ENCODE data around the gene NSUN2. TPM values are rescaled to one million over a fixed set of nuclear protein-coding genes. Genes with fewer than 3 reads are reported as not detected.
"Not testable (repeated sequence)": the region's sequence is repeated elsewhere in the genome, so short reads cannot be mapped to it uniquely, and the experiment has no call there.

The NSUN2 gene
- total and polyA plus RNA-seq, 5 donors from 2014 or later, result 26.0 to 60.4 (median 26.6) TPM

DNA sequence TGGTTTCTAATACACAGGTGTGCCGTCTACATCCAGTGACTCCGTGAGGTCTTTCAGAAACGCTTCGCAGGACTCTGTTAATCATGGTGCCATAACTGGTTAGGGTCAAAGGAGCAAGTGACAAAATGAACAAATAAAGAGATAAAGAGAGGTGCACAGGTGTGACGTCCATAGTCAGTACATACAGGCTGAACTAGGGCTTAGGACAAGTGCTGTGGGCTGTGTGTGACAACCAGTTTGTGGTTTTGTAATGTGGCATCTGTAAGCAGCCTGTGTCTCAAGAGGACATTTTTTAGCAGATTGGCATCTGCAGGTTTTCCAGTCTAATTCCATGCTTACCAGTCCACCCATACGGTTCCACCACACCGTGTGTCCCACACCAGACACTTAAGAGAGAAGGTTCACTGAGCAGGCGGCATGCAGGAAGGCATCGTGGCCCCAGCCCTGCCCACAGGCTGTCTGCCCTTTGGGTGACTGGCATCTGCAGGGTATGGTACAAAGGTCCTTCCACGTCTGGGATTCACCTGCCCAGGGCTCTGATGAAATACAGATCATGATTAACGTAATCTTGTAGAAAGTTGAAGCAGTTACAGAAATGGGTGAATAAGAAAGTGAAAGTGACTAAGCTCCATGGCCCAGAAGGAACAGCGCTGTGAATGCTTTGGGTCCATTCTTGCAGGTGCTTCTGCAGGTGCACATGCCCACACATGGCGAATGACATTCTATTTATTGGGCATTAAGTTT, 27.3 kb upstream of the NSUN2 start:
- Mint-ChIP-seq H3K36me3 (peaks cover 43% of the 10 kb centered on the region), H3K4me1 (peaks cover 0 to 12% (median 7%) of the 10 kb centered on the region in 4 donors), H3K27me3 (no peaks in the 10 kb centered on the region), H3K27ac (peak overlapping the region in 2 of 3 donors; percentile 7 to 8), H3K4me3 (no peak overlapping the region), H3K9me3 (peaks cover 0 to 15% (median 4%) of the 10 kb centered on the region in 7 donors)
- DNase-seq (peak in 1 of 3 donors; percentile 19), ATAC-seq (ENCODE audit: low read depth in 2 of 2) (peak in 1 of 2 donors; percentile 28)
- Histone ChIP-seq H3K4me3 (ENCODE audit: low read depth, low read length) (peak overlapping the region; percentile 2), H3K4me1 (ENCODE audit: control insufficient read depth, insufficient read depth, low read length, poor library complexity, severe bottlenecking) (no peaks in the 10 kb centered on the region), H3K36me3 (ENCODE audit: control insufficient read depth, insufficient read depth, low read length) (peaks cover 24% of the 10 kb centered on the region), H3K27me3 (ENCODE audit: control insufficient read depth, insufficient read depth, low read length) (no peaks in the 10 kb centered on the region), H3K27ac (ENCODE audit: insufficient read depth, low read length, poor library complexity, severe bottlenecking) (no peak overlapping the region), H3K9me3 (ENCODE audit: control insufficient read depth in 2 of 2, low read length in 2 of 2) (peaks cover 11 to 14% of the 10 kb centered on the region in 2 experiments)

DNA sequence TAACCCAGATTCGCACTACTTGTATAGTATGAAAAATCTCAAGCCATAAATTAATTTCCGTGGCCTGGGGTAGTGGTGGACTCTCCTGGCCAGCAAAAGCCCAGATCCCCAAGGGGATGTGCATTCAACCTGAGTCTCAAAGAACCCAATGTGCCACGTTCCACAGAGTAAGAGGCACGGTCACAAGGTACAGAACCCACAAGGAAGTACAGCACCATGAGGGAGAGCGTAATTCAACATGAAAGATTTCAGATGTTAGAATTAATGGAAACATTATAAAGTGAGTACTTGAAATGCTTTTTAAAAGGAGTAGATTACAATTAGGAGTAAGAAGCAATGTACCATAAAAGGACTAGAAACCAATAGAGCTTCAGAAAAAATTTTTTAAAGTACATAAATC, 23.8 kb upstream of the NSUN2 start:
- H3K27ac Mint-ChIP-seq, result no peak overlapping the region
- no peak overlapping the region for H3K27ac ChIP-seq (ENCODE audit: insufficient read depth, low read length, poor library complexity, severe bottlenecking)
- no peaks in the 10 kb centered on the region for H3K27me3 Mint-ChIP-seq
- H3K9me3 Mint-ChIP-seq, result peaks cover 0 to 15% (median 5%) of the 10 kb centered on the region in 7 donors
- no peaks in the 10 kb centered on the region for H3K27me3 ChIP-seq (ENCODE audit: control insufficient read depth, insufficient read depth, low read length)
- no peak for ATAC-seq (ENCODE audit: low read depth in 2 of 2)
- peaks cover 0 to 15% (median 6%) of the 10 kb centered on the region in 4 donors for H3K4me1 Mint-ChIP-seq
- peak in 1 of 3 donors; percentile 14 for DNase-seq
- no peak overlapping the region for H3K4me3 Mint-ChIP-seq
- H3K4me1 ChIP-seq (ENCODE audit: control insufficient read depth, insufficient read depth, low read length, poor library complexity, severe bottlenecking), result no peaks in the 10 kb centered on the region
- H3K36me3 Mint-ChIP-seq, result peaks cover 46% of the 10 kb centered on the region
- H3K4me3 ChIP-seq (ENCODE audit: low read depth, low read length), result no peak overlapping the region
- peaks cover 11 to 14% of the 10 kb centered on the region in 2 experiments for H3K9me3 ChIP-seq (ENCODE audit: control insufficient read depth in 2 of 2, low read length in 2 of 2)
- H3K36me3 ChIP-seq (ENCODE audit: control insufficient read depth, insufficient read depth, low read length), result peaks cover 24% of the 10 kb centered on the region

DNA sequence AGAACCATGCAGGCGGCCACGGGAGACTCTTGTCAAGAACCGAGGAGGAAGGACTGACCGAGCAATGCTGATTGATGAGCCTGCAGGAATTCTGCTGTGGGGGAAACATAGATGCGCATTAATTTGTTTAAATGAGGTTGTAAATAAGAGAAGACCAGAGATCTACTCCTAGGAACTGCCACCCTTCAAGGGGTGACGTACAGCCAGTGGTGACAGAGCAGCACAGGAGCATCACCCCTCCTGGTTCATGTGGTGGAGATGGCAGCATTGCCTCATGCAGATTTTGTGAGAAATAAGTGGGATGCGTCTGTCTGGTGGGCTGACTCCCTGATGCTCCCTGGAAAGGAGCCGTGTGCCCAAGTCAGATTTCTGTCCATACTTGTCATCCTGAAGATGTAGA, 22.6 kb upstream of the NSUN2 start:
- Mint-ChIP-seq H3K4me1 (peaks cover 0 to 15% (median 5%) of the 10 kb centered on the region in 4 donors), H3K27me3 (no peaks in the 10 kb centered on the region), H3K36me3 (peaks cover 41% of the 10 kb centered on the region), H3K27ac (no peak overlapping the region), H3K9me3 (peaks cover 0 to 15% (median 5%) of the 10 kb centered on the region in 7 donors), H3K4me3 (no peak overlapping the region)
- ATAC-seq (ENCODE audit: low read depth in 2 of 2), result no peak
- H3K9me3 ChIP-seq (ENCODE audit: control insufficient read depth in 2 of 2, low read length in 2 of 2), result peaks cover 11 to 14% of the 10 kb centered on the region in 2 experiments
- no peak overlapping the region for H3K4me3 ChIP-seq (ENCODE audit: low read depth, low read length)
- no peak overlapping the region for H3K27ac ChIP-seq (ENCODE audit: insufficient read depth, low read length, poor library complexity, severe bottlenecking)
- H3K4me1 ChIP-seq (ENCODE audit: control insufficient read depth, insufficient read depth, low read length, poor library complexity, severe bottlenecking), result no peaks in the 10 kb centered on the region
- no peak for DNase-seq
- H3K36me3 ChIP-seq (ENCODE audit: control insufficient read depth, insufficient read depth, low read length), result peaks cover 24% of the 10 kb centered on the region
- no peaks in the 10 kb centered on the region for H3K27me3 ChIP-seq (ENCODE audit: control insufficient read depth, insufficient read depth, low read length)

DNA sequence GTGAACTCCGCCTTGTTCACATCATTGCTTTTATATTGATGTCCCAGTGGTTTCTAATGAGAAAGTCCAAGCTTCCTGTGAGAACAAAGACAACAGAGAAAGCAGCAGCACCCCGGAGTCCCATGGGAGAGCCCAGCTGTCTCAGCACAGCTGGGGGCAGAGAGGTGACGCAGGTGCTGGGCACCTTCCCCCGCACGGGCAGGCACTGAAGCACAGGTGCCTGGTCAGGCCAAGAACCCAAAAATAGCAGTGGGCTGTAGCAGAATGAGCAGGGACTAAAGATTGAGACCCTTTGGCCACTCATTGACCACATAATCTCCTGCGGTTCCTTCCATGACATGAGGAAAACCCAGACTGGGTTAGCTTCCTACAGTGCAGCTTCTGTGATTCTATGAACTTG, 19.2 kb upstream of the NSUN2 start:
- peaks cover 0 to 15% (median 8%) of the 10 kb centered on the region in 7 donors for H3K9me3 Mint-ChIP-seq

DNA sequence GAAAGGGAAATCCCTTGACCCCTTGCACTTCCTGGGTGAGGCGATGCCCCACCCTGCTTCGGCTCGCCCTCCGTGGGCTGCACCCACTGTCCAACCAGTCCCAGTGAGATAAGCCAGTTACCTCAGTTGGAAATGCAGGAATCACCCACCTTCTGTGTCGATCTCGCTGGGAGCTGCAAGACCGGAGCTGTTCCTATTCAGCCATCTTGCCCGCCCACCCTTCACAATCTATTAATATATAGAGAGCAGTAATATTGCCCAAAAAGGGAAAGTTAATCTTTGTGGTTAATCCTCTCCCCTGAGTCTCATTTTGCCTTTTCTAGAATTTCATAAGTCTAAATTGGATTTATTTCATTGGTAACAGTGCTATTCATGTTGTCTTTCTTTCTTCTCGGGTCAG, 16.8 kb upstream of the NSUN2 start:
- Histone ChIP-seq H3K27me3 (ENCODE audit: control insufficient read depth, insufficient read depth, low read length) (no peaks in the 10 kb centered on the region), H3K4me3 (ENCODE audit: low read depth, low read length) (no peak overlapping the region), H3K4me1 (ENCODE audit: control insufficient read depth, insufficient read depth, low read length, poor library complexity, severe bottlenecking) (no peaks in the 10 kb centered on the region), H3K36me3 (ENCODE audit: control insufficient read depth, insufficient read depth, low read length) (no peaks in the 10 kb centered on the region), H3K27ac (ENCODE audit: insufficient read depth, low read length, poor library complexity, severe bottlenecking) (no peak overlapping the region), H3K9me3 (ENCODE audit: control insufficient read depth in 2 of 2, low read length in 2 of 2) (no peaks in the 10 kb centered on the region)
- no peak for DNase-seq
- Mint-ChIP-seq H3K4me3 (no peak overlapping the region), H3K36me3 (peaks cover 13% of the 10 kb centered on the region), H3K4me1 (peaks cover 0 to 10% (median 6%) of the 10 kb centered on the region in 4 donors), H3K9me3 (peaks cover 0 to 6% (median 0%) of the 10 kb centered on the region in 7 donors), H3K27ac (no peak overlapping the region), H3K27me3 (no peaks in the 10 kb centered on the region)
- no peak for ATAC-seq (ENCODE audit: low read depth in 2 of 2)

More for the DNA sequence above, 19.2 kb upstream of the NSUN2 start:
- no peaks in the 10 kb centered on the region for H3K27me3 ChIP-seq (ENCODE audit: control insufficient read depth, insufficient read depth, low read length)
- H3K27ac ChIP-seq (ENCODE audit: insufficient read depth, low read length, poor library complexity, severe bottlenecking), result no peak overlapping the region
- DNase-seq (no peak), ATAC-seq (ENCODE audit: low read depth in 2 of 2) (no peak)
- H3K4me1 ChIP-seq (ENCODE audit: control insufficient read depth, insufficient read depth, low read length, poor library complexity, severe bottlenecking), result no peaks in the 10 kb centered on the region
- Mint-ChIP-seq H3K4me3 (no peak overlapping the region), H3K36me3 (peaks cover 32% of the 10 kb centered on the region), H3K27me3 (no peaks in the 10 kb centered on the region), H3K27ac (no peak overlapping the region), H3K4me1 (peaks cover 0 to 17% (median 3%) of the 10 kb centered on the region in 4 donors)
- no peak overlapping the region for H3K4me3 ChIP-seq (ENCODE audit: low read depth, low read length)
- H3K36me3 ChIP-seq (ENCODE audit: control insufficient read depth, insufficient read depth, low read length), result peaks cover 18% of the 10 kb centered on the region
- peaks cover 9 to 11% of the 10 kb centered on the region in 2 experiments for H3K9me3 ChIP-seq (ENCODE audit: control insufficient read depth in 2 of 2, low read length in 2 of 2)

DNA sequence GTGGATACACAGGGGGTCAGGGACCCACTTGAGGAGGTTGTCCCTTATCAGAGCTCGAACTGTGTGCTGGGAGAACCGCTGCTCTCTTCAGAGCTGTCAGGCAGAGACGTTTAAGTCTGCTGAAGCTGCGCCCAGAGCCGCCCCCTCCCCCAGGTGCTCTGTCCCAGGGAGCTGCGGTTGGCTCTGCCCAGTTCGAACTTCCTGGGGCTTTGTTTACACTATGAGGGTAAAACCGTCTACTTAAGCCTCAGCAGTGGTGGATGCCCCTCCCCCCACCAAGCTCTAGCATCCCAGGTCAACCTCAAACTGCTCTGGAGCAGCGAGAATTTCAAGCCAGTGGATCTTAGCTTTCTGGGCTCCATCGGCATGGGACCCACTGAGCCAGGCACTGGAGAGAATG, 16.3 kb upstream of the NSUN2 start:
- ATAC-seq (ENCODE audit: low read depth in 2 of 2), result no peak
- no peaks in the 10 kb centered on the region for H3K27me3 Mint-ChIP-seq
- no peak overlapping the region for H3K4me3 Mint-ChIP-seq
- no peaks in the 10 kb centered on the region for H3K9me3 ChIP-seq (ENCODE audit: control insufficient read depth in 2 of 2, low read length in 2 of 2)
- H3K4me1 ChIP-seq (ENCODE audit: control insufficient read depth, insufficient read depth, low read length, poor library complexity, severe bottlenecking), result no peaks in the 10 kb centered on the region
- peaks cover 13% of the 10 kb centered on the region for H3K36me3 Mint-ChIP-seq
- no peak overlapping the region for H3K27ac ChIP-seq (ENCODE audit: insufficient read depth, low read length, poor library complexity, severe bottlenecking)
- H3K9me3 Mint-ChIP-seq, result peaks cover 0 to 6% (median 0%) of the 10 kb centered on the region in 7 donors
- H3K27ac Mint-ChIP-seq, result no peak overlapping the region
- no peaks in the 10 kb centered on the region for H3K36me3 ChIP-seq (ENCODE audit: control insufficient read depth, insufficient read depth, low read length)
- no peaks in the 10 kb centered on the region for H3K27me3 ChIP-seq (ENCODE audit: control insufficient read depth, insufficient read depth, low read length)
- peaks cover 0 to 10% (median 6%) of the 10 kb centered on the region in 4 donors for H3K4me1 Mint-ChIP-seq
- no peak overlapping the region for H3K4me3 ChIP-seq (ENCODE audit: low read depth, low read length)
- no peak for DNase-seq

DNA sequence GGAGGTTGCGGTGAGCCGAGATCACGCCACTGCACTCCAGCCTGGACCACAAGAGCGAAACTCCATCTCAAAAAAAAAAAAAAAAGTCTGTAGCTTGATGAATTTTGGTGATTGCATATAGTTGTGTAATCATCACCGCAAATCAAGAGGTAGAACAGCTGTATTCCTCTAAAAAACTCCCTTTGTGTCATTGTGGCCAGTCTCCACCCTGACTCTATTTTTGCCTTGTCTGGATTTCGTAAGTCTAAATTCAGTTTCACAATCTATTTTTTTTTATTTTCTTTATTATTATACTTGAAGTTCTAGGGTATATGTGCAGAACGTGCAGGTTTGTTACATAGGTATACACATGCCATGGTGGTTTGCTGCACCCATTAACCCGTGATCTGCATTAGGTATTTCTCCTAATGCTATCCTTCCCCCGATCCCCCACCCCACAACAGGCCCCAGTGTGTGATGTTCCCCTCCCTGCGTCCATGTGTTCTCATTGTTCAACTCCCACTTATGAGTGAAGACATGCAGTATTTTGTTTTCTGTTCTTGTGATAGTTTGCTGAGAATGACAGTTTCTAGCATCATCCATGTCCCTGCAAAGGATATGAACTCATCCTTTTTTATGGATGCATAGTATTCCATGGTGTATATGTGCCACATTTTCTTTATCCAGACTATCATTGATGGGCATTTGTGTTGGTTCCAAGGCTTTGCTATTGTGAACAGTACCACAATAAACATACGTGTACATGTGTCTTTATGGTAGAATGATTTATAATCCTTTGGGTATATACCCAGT, 12.9 kb upstream of the NSUN2 start:
- ATAC-seq (ENCODE audit: low read depth in 2 of 2); H3K9me3 ChIP-seq (ENCODE audit: control insufficient read depth in 2 of 2, low read length in 2 of 2); H3K9me3 Mint-ChIP-seq; H3K4me3 ChIP-seq (ENCODE audit: low read depth, low read length); H3K4me3 Mint-ChIP-seq; H3K27me3 ChIP-seq (ENCODE audit: control insufficient read depth, insufficient read depth, low read length); H3K36me3 Mint-ChIP-seq; H3K27me3 Mint-ChIP-seq; H3K27ac ChIP-seq (ENCODE audit: insufficient read depth, low read length, poor library complexity, severe bottlenecking); H3K4me1 Mint-ChIP-seq; H3K27ac Mint-ChIP-seq; DNase-seq; H3K4me1 ChIP-seq (ENCODE audit: control insufficient read depth, insufficient read depth, low read length, poor library complexity, severe bottlenecking); H3K36me3 ChIP-seq (ENCODE audit: control insufficient read depth, insufficient read depth, low read length): not testable (repeated sequence)

All from CD4-positive, CD25-positive, alpha-beta regulatory T cell (primary cell).